Neural progenitor cell (in vitro differentiated cells): ENCODE data around the gene MBLAC1.

Experiments
- CTCF ChIP-seq: fragments of 200-600 bp; sonication (generic); IDR thresholded peaks from 2 replicates; pipeline ENCODE4 v1.5.1; 2017; ENCODE audit warnings: antibody characterized with exemption, mild to moderate bottlenecking
- EZH2 ChIP-seq: fragments of 200-600 bp; sonication (generic); IDR thresholded peaks from 2 replicates; pipeline ENCODE4 v1.6.1; 2017; ENCODE audit warnings: antibody characterized with exemption, mild to moderate bottlenecking, moderate library complexity
- EZH2phosphoT487 ChIP-seq: fragments of 200-600 bp; sonication (generic); IDR thresholded peaks from 2 replicates; pipeline ENCODE4 v1.6.1; 2017; ENCODE audit warnings: antibody characterized with exemption

GRCh38 chr7:100137851-100138760 is 11.3 kb downstream of the MBLAC1 start:
- TF ChIP-seq EZH2, result no peak
- no peak for TF ChIP-seq EZH2phosphoT487
- no peak for TF ChIP-seq CTCF
